ENCODE results near the gene SGCD.

Gene SGCD

DNA sequence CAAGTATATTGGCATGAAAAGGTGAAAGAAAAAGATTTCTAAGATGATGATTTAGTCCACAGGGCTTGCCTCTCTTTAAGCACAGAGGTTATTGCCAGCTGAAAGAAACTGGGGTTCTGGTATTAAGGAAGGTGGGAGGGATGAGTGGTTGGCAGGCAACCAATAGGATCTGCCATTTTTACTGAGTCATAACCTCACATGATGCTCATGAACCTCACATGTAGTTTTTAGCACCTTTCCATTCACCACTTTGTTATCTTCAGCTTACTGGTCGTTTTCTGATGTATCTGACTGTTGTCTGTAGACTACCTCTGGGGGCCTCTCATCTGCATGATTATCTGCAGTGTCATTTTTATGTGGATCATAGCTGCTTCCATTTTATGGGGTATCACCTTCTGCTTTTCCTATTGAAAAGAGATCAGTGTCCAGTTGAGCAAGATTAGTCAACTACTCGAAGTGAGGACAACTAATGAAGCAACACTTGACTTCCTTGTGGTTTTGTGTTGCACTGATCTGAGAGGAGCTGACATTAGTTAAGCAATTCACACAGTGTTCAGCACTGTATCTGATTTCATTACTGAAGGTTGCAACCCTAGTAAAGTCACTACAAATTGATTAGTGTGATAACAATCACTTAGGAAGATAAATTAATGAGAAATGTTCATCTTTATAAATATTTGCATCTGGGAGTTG, 186.3 kb downstream of the SGCD start:
- DNase-seq (ENCODE audit: low read depth in 2 of 2): no peak

DNA sequence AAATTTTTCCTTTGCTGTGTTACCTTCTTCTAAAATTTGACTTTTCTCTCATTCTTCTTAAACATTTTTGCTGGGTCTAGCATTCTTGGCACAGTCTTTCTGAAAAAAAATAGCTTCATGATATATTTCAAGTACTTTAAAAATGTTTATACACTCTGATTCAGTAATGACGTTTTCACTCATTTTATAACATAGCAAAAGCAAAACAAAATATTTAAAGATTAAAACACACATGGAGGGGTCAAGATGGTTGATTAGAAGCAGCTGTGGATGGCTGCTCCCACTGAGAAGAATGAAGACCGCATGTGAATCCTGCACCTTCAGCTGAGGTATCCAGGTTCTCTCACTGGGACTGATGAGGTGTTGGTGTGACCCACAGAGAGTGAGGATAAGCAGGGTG, 188.2 kb downstream of the SGCD start:
- DNase-seq (ENCODE audit: low read depth in 2 of 2): no peak

DNA sequence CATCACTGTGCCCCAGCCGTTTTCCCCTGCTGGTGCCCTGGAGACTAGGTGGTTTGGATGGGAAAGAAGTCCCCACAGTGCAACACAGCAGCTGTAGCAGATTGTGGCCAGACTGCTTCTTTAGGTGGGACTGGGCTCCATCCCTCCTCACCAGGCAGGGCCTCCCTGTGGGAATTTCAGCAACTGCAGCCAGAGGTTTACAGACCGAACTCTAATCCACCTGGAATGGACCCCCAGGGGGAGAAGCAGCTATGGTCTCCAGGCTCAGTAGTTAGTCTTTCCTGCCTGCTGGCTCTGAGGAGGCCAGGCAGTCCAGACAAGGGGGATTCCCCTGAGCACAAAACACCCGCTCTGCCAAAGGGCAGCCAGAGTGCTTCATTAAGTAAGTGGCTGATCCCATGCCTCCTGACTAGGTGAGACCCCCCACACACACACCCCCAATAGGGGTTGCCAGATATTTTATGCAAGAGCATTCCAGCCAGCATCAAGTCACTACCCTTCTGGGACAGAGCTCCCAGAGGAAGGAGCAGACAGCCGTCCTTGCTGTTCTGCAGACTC, 188.9 kb downstream of the SGCD start:
- no peak for DNase-seq (ENCODE audit: low read depth in 2 of 2)

DNA sequence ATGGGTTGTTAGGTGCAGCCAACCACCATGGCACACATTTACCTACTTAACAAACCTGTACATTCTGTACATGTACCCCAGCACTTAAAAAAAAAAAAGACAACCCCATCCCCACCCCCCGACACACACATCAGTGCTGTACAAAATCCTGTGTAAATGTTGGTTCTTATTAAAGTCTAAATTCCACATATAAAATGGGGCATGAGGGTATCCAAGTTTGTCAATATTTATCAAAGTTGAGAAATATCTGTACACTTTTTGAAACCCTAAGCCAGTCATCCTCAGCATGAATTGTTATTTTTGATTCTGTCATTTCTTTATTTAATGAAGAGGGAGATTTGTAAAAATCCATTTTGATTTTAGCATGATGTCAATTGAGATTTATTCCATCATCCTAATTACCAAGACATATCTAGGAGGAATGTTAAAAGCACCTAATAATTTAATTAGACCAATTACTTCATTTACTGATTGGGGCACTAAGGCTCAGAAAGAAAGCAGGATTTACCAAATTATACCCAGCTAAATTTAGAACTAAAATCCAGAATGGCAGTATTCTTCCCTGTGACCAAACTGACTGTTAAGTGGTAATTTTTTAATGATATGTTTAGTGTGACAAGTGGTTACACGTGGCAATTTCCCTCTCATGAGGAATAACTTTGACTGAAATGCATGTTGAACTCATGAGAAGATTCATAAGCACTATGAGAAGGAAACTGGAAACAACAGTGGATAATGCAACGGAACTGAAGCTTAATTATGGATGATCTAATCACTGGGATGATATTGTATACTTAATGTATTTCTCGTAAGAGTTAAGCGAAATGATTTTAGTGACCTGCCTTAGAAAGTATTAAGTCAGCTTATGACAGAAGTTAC, 195.9 kb downstream of the SGCD start:
- no peak for DNase-seq (ENCODE audit: low read depth in 2 of 2)

DNA sequence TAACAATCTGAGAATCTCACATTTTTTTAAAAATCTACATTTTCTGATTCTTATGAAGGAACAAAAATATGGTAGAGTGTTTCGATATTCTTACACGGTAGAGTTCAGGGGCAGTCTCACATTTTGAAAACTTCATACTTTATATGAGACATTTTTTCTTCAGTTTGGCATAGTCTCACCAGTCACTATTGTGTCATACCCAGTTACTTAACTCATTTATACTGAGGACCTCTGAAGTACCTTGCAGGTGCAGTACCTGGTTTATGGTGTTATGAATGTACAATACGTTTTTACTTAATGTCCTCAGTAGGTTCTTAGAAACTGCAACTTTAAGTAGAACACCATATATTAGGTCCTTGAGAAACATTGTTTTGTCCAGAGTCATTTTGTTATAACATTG, 196.6 kb downstream of the SGCD start:
- DNase-seq (ENCODE audit: low read depth in 2 of 2): no peak

DNA sequence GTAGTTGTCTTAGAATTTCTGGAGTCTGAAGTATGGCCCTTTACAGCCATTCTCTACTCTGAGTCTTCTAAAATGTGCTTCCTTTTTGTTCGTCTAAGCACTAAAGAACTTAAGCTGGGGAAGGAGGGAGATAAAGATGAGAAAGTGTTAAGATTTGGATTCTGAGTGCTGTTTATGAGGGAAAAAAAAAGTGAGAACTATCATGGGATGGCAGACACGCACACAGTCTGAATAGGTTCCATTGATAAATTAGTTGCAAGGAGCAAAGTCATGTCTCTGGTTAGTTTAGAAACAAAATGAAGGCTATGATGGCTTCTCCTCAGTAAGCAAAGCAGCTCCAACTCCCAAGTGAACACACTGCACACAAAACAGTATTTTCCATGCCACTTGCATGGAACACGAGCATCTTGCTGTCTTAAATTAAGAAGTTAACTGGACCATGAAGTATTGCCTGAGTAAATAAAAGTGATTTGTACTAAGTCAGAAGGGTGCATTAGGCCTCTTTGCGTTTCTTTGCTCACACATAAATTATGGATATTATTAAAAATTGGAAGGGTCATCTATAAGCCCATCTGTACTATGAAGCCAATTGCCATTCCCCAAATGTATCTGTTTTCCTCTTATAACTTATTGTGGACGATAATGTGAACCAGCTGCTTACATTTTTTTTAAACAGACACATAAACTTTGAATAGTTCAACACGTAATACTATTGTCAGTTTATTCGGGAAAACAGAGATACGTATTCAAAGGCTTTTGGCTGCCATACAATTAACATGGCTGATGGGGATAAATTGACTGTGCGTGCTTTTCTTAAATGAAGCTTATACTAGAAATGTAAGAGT, 199.3 kb downstream of the SGCD start:
- no peak for DNase-seq (ENCODE audit: low read depth in 2 of 2)

DNA sequence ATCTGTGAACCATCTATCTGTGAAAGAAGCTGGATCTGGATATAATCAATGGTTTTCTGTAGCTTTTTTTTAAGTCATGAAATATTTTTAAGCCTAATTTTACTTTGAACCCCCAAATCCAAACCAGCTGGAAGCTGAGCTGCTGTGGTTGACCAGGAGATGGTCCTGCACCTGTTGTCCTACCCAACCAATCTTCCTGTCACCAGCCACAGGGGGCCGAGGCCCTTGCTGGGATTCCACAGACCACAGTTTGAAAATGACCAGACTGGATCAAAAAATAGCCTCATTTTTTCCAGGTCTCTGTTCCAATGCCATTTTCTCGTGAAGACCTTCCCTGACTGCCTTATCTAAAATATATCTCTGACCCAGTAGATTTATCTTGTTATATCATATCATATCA, 200.6 kb downstream of the SGCD start:
- DNase-seq (ENCODE audit: low read depth in 2 of 2): no peak

DNA sequence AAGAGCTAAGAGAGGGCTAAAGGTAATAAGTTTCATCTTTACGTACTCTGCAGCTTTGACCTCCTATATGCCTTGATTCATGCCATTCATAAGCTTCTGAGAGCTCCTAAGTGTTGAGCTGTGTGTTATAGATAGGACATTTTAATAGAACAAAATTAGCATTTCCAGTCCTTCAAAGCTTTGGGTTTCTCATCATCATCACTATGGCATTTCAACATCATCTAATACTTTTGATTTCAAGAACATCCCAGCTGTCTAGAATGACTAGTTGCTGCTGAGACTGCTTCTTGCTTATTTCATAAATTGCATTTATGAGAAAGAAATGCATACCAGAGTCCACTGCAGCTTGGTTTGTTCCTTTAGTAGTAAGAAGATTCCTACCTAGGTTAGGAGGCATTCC, 201.7 kb downstream of the SGCD start:
- DNase-seq (ENCODE audit: low read depth in 2 of 2): no peak

DNA sequence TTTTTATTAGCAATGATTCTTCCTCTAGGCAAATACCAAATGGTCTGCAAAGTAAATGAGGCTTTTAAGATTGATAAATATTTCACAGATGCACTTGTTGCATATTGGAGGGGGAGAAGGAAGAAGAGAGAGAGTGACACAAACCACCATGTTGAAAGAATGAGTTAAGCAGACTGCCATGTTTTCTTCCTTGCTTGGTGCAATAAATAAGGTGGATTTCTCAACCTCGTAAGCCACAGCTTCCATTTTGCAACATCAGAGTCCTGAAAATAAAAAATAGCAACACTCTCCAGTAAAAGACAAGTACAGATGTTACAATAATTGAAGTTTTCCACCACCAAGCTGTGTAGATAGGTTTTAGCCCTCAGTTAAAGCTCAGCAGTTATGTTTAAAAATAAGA, 202.9 kb downstream of the SGCD start:
- DNase-seq (ENCODE audit: low read depth in 2 of 2): no peak

DNA sequence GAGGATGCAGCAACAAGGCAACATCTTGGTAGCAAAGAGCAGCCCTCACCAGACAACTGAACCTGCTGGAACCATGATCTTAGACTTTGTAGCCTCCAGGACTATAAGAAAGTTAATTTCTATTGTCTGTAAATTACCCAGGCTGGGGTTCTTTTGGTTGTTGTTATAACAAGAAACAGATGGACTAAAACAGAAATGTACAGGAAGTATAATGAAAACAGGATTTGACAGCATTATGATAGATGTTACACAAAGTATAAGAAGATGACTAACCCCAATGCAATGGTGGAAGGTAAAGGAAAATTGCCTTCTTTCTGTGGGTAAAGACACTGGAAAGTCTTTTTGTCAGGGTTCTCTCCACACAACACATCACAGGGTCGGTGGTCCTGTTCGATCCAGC, 204.2 kb downstream of the SGCD start:
- DNase-seq (ENCODE audit: low read depth in 2 of 2): no peak

DNA sequence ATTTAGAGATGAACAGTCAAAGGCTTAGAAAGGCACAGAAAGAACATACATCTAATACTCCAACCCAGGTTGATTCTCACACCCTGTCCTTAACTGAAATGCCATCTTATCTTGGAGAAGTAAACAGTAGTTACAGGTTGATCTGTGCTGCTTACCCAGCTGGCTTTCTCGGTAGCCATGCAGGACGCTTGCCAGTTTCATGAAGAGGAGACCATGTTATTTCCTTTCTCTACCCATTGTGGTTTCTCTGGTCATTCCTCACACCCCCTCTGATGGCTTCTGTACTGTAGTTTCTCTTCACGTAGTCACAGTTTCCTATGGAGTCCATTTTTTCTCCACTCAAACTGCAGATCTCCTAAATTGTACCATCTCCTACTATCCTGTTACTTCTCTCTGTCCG, 206.0 kb downstream of the SGCD start:
- DNase-seq (ENCODE audit: low read depth in 2 of 2): no peak

DNA sequence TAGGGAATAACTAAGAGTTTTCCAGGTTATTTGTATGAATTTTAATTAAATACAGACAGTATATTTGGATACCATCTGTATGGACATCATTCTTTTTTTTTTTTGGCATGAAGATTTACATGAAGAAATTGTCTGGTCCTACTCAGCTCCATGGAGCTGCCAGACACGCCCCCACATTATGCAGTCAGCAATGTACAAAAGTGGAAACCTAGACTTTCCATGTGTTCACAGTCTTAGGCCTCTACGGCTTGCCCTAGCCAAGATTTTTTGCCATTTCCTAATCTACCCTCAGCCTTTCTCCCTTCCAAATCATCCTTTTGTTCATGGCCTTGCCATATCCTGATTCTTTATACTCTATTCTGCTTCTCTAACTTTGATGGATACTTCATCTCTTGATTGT, 207.1 kb downstream of the SGCD start:
- no peak for DNase-seq (ENCODE audit: low read depth in 2 of 2)

DNA sequence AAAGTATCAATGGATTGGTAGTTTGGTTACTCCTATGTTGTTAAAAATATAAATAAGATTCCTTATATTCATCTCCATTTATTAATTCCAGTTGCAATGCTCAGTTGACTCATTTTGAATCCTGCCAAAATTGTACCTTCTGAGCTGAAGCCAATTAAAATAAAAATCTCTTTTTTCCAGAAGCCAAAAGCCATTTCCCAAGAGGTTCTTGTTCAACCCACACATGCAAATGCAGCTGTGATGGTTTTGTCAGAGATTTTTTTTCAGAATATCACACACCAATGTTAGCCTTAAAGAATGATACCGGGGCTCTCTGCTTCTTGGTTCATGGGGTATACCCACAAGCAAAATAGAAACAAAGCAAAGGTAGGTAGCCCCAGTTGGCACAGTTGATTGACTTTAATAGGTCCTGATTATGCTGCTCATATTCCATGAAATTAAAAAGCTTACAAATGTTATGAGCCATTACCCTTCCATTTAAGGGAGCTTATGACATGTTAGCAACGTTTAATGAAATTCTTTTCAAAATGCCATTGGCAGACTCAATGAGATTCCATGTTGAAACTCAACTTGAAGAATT, 208.0 kb downstream of the SGCD start:
- no peak for DNase-seq (ENCODE audit: low read depth in 2 of 2)

DNA sequence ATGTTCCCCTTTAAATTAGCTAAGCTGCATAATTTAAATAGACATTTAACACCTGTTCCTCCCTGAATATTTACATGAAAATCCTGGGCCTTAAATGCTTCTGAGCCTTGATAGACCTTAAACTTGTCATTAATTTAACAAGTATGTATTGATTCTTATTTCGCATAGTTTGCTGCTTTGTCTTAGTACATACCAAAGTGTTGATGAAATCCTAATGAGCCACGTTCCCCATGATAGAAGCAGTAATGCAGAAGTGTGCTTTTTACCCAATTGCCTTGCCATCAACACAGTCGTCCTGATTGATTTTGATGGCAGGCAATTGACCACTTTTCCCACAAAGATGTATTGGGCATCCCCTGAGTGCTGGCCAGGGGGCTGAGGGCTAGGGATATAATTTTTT, 213.5 kb downstream of the SGCD start:
- DNase-seq (ENCODE audit: low read depth in 2 of 2): no peak

DNA sequence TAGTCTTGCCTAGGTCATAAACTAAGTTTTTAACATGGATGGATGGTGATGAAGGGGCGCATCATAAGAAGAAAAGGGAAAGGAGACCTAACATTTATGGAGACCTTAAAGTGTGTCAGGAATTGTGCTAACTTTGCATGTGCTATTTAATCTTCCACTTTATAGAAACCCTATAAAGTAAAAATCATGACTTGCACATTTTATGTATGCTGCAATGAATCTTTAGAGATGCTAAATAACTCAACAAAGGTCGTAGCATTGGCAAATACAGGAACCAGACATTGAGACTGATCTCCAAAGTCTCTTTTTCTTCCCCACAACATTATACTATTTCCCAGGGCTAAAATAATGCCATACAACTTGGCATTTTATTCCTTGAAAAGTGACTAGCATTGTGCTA, 214.6 kb downstream of the SGCD start:
- no peak for DNase-seq (ENCODE audit: low read depth in 2 of 2)

DNA sequence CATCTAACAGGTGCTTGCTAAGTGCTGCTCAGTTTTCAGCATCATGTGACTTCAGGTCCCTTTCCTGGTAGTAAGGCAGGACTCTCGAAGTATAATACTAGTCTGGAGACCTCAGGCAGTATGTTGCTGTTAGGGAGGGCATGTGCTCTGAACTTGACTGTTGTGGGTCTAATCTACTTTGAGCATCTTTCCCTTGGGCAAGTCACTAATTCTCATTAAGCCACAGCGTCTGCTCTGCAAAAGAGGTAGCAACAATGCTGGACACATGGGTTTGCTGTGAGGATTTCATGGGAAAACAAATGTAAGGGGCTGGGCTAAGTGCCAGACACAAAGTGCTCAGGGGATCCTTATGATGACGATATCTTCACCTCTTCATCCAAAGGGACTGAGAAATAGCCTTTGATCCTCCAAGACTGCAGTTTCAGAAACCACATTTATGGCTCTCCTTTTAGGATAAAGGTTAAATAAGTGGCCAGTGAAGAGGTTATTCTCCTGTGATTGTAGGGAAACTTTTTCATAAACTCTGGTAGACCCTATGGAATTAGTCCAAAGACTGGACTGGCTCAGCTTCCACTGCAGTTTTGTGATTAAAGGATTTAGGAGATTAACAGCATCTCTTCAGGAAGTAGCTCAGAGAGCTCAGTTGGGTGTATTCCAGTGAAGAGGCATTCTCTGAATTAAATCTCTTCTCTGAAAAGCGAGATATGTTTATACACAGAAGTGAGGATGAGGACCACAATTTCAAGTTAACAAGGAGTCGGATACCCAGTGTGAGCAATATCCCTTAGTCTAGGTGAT, 216.6 kb downstream of the SGCD start:
- DNase-seq (ENCODE audit: low read depth in 2 of 2): no peak

DNA sequence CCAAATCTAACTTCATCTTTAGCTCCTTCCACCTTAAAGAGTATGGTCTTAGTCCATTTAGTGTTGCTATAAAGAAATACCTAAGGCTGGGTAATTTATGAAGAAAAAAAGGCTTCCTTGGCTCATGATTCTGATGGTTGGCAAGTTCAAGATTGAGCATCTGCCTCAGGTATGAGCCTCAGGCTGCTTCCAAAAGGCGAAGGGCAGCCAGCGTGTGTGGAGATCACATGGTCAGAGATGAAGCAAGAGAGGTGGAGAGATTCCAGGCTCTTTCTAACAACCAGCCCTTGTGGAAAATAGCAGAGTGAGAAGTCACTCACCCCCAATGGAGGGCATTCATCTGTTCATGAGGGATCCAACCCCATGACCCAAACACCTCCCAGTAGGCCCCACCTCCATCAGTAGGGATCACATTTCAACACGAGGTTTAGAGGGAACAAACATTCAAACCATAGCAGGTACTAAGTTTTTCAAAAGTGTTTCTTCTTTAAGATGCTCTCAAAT, 225.9 kb downstream of the SGCD start:
- no peak for DNase-seq (ENCODE audit: low read depth in 2 of 2)

DNA sequence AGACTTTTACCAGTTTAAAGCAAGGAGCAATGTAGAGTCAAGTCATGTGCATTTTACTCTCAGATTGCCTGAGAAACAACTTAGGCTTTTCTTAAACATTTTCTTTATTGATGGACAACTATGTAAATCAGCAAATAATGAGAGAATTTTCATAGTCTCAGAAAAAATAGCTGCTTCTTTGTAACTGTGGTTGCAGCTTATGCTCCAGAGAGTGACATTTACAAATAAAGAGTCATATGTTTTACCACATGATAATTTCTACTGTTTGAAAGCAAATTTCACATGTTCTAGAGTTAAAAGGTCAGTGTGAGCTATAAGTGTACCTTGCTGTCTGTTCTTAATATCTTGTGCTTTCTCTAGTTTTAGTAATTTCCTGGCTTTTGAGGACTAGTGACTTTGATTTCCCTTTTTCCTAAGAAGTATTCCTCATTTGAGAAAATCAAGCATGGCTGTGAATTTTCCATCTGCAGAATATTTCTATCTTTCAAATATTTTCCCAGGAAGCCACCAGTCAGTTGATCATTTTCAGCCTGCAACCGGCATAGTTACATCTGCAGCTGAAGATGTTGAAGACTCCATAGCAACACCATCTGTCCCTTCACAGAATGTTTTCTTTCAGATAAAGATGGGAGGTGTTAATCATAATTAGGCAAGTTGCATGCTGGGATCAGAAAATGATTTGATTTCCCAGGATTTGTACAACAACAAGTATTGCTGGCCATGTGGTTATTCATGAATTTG, 229.9 kb downstream of the SGCD start:
- DNase-seq (ENCODE audit: low read depth in 2 of 2): no peak

DNA sequence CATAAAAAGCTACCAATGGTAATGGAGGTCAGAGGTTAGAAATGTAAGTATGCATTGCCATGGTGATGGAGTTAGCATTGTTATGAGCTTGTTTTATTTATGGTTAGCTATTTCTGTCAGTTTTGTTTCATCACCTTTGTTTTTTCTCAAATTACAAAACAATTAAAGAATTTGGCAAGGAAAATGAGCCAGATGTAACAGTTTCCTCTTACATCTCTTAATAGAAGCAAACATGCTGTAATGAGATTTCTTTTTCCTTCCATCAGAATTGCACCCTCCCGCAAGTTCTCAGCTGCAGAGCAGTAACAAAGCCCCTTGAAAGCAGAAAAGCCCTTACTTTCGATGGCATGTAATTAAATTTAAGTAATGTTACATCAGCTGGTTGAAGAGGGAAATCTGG, 233.0 kb downstream of the SGCD start:
- DNase-seq (ENCODE audit: low read depth in 2 of 2): no peak

DNA sequence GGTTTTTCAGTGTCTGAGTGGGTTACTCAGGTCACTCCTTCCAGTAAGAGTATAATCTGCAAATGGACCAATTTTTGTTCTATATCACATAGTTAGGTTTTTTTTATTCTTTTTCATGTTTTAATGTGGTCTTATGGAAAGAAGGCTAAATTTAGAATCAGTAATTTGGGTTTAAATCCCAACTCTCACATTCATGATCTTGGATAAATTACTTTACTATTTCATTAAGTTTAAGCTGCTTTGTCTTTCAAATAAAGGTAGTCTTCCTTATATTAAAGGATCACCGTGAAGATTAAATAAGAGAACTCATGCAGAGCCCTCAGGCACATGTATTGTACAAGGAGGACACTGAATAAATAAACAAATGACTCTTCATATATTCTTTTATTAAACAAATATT, 234.7 kb downstream of the SGCD start:
- no peak for DNase-seq (ENCODE audit: low read depth in 2 of 2)

Measured in stimulated activated CD4-positive, alpha-beta T cell treated with anti-CD3 and anti-CD28 coated beads, Interleukin-12 subunit alpha, Interleukin-12 subunit beta, amount 100 ng/mL, for 24 hours (primary cell).